ENCODE measurements around the gene PIP5K1C.
"Not testable (repeated sequence)": the region's sequence is repeated elsewhere in the genome, so short reads cannot be mapped to it uniquely, and the experiment has no call there.

PIP5K1C gene

DNA sequence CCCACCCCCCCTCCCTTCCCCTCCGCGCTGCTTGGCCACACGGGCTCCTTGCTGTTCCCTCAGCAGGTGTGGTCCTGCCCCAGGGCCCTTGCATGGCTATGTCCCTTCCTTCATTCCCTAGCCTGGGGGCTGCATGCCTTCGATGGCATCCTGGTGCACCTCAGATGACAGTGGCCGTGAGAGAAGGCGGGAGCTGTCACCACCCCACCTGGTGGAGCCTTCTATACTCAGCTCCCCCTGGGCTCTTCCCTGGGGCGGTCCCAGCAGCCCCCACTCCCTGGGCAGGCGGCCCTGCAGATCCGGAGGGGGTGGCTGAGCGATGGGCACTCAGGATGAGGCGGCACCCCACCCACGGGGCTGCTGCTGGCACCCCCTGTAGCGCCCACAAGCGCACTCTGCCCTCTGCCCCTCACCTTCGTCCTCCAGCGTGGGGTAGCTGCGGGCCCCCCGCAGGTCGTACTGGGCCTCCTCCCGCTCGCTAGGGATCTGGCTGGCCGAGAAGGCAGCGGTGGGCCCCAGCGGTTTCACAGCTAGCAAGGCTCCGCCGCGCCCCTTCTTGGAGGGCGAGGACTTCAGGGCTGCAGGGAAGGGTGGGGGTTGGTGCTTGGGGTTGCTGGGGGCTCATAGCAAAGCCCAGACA lies 56.5 kb downstream of the PIP5K1C start:
- DNase-seq = no peak

- no peak for DNase-seq
Observed at GRCh38 chr19:3642987-3643673, 57.1 kb downstream of the PIP5K1C start.

GRCh38 chr19:3642296-3642695 lies 58.0 kb downstream of the PIP5K1C start:
- DNase-seq = no peak

- DNase-seq = no peak
Observed at GRCh38 chr19:3641515-3642269, 58.6 kb downstream of the PIP5K1C start.

- DNase-seq = no peak
Observed at GRCh38 chr19:3639479-3639878, 60.8 kb downstream of the PIP5K1C start.

DNA sequence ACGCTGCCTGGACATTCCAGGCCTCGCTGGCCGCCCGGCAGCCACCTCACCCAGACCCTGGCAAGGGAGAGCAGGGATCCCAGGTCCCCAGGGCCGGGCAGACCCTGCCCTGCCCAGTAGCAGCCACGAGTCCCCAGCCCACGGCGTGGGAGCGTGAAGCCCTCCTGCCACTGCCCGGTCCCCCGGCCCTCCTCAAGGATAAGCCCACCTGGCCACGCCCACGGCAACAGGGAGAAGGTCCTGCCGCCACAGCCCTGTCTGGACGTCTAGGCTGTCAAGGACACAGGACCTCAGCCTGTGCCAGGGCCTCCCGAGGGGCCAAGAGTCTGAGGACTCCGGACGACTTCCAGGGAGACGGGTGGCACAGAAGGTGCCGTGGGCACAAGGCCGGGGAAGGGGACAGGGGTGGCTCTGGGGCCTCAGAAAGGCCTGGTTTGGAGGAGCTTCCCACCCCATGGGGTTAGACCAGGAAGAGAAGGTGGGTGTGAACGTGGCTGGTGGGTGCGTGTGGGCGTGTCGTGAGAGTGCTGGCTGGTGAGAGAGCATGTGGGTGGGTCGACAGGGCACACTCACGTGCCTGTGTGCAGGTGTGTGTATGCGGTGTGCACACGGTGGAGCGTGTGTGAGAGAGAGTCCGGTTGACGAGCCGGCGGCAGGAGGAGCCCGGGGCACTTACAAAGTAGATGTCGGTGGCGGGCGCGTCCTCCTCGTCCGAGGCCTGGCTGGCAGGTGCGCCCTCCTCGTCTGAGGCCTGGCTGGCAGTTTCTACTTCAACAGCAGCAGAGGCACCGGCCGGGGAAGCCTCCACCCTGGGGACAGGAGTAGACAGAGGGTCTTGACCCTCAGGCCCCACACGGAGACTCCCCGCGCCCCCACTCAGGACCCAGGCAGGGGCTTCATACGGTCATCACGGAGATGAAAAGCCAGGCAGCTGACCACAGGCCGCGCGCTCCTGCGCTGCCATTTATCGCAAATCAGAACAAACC lies 61.8 kb downstream of the PIP5K1C start:
- no peak for DNase-seq

DNA sequence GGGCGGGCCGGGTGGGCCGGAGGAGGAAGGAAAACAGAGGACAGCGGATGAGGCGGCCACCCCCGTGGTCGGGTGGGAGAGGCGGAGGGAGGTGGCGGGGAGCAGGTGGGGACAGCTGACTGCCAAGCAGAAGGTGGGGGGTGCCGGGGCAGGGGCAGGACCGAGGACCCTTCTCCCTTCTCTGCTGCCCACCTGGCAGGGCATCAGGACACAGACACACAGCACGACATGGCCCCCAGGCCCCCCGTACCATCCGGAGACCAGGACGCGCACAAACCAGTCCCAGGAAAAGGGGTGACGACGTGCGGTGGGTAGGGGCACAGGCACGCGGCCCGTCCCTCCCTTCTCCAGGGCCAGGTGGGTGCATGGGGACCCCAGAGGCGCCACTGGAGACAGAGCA lies 62.6 kb downstream of the PIP5K1C start:
- no peak for DNase-seq

GRCh38 chr19:3636962-3637361 lies 63.3 kb downstream of the PIP5K1C start:
- DNase-seq = no peak

DNA sequence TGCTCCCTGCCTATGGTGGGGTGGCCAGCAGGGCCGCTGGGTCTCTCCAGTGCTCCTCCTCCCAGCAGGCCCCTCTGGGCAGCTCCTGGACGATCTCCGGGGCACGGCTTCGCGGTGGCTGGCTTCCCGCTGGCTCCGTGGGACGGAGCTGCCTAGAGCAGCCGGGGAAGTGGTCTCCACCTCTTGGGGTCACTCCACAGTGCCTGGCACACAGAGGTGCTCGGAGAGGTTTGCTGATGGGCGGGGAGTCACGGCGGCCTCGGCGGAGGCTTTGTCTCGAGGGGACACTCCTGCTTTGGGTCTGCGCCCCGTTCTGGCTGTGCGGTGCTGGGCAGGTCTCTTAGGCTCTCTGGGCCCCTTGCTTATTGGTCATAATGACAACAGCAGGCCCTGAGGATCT lies 63.8 kb downstream of the PIP5K1C start:
- no peak for DNase-seq

DNA sequence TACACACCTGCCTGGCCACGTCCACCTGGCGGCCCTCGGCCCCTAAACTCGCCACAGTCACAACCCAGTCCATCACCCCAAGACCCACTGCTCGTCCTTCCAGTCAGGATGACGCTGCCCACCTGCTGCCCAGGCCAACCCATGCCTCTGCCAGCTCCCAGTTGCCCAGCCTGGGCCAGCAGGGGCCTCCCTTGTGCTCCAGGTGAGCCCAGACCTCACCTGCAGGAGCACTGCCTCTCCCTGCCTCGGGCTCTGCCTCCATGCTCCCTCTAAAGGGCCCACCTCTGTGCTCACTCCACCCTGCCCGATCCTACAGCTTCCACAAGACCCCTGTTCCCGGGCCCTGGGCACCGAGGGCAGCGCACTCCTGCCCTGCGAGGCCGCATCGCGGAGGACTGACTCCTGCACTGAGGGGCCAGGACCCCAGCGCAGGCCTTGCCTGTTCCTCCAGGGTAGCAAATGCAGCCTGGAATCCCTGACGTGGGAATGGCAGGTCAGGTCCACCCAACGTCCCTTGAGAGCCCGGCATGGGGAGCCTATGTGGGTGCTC lies 65.7 kb downstream of the PIP5K1C start:
- no peak for DNase-seq

- DNase-seq = no peak
Observed at GRCh38 chr19:3633559-3633988, 66.7 kb downstream of the PIP5K1C start.

- DNase-seq = no peak
Observed at GRCh38 chr19:3632739-3633558, 67.3 kb downstream of the PIP5K1C start.

- no peak for DNase-seq
Observed at GRCh38 chr19:3632098-3632497, 68.2 kb downstream of the PIP5K1C start.

GRCh38 chr19:3631053-3631861 lies 69.0 kb downstream of the PIP5K1C start:
- no peak for DNase-seq

DNA sequence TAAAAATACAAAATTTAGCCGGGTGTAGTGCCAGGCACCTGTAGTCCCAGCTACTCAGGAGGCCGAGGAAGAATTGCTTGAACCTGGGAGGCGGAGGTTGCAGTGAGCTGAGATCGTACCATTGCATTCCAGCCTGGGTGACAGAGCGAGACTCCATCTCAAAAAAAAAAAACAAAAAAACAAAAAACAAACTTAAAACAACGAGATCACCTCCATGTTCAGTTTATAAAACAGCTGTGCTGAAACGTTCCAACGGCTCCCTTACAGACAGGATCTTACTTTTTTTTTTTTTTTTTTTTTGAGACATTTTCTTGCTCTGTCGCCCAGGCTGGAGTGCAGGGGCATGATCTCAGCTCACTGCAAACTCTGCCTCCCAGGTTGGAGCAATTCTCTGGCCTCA lies 71.5 kb downstream of the PIP5K1C start:
- not testable (repeated sequence) for DNase-seq

DNA sequence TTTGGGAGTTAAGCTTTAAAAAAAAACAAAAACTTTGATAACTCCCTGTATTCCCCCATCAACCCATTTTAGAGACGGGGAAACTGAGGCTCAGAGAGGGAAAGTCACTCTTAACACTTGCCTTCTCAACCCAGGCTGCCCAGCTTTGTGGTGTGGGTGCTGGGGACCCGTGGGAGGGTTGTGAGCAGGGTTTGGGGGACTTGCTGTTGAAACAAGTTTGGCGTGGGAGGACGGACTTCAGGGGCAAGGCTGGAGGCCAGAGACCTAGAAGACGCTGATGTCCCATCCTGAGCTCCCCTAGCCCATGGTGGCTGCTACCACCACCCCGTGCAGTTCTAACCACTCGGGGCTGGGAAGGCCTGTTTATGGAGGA lies 72.9 kb downstream of the PIP5K1C start:
- no peak for DNase-seq

DNA sequence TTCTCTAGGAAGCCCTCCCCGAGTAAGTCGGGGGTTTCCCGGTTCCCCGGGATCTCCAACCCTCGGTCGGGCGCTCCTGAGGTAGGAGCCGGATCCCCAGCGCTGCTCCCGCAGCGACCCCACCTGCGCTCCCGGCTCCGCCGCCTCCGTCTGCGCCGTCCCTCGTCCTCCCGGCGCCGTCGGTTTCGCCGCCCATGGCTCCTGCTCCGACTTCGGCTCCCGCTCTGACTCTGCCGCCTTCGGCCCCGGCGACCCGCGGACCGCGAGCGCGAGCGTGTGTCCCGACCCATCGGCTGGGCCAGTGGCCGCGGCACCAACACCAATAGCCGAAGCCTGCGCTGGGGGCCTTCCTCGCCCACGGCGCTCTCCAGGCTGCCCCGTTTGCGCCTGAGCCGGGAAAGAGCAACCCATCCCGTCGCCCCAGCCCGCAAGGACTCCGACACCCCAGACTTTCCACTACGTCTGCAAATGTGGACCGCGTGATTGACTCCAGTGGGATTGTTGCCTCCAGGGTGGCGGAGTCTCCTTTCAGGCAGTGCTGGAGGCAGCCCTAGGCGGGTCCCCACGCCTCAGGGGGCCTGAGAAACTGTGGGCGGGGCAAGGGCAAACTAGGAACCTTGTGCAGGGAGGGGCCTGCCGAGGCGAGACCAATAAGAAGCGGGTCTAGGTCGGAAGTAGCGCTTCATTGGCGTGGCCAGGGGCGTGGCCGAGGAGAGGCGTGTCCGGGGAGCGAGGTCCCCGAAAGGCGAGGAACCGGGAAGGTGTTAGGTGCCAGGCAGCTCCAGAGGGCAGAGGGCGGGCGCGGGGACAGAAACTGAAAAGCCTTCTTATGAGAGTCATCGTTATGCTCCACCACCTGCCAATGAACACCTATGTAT lies 73.6 kb downstream of the PIP5K1C start, which contains the start of gene CACTIN:
TSS of gene CACTIN (minus strand) at position 318 of the 878 bp plus-strand sequence. CDS start at position 290, 28 bp downstream.
- DNase-seq = peak; percentile 99 to 100 (median 100)

DNA sequence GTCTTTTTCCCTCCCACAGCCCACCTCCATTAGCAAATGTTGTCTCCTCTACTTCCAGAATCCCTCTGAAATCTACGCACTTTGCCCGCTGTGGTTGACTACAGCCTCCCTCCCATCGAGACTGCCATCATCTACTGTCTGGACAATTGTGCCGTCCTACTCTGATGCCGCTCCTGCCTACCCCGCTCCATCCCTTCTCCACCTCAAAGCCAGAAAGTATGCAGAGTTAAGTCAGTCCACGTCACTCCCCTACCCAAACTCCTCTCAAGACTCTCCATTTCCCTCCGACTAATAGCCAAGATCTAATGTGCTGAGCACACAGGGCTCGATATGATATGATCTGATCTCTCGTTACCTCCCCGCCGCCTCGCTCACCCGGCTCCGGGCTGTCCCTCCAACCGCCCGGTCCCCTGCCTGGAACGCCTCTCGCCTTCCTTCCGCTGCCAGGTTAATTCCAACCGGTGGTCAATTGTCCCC lies 74.2 kb downstream of the PIP5K1C start:
- peak in 1 of 3 donors; percentile 33 for DNase-seq

- no peak for DNase-seq
Observed at GRCh38 chr19:3623716-3624115, 76.6 kb downstream of the PIP5K1C start.
